ENCODE measurements around the gene NDUFC2.

- no peak for TF ChIP-seq CTCF (IDR thresholded peaks at IDR 0.05; ENCODE audit: low read depth, low read length)
- no peak for TF ChIP-seq EZH2phosphoT487 (IDR thresholded peaks at IDR 0.05; ENCODE audit: low read depth)
Observed at GRCh38 chr11:78067704-78068103, 12.0 kb downstream of the NDUFC2 start.

All from OCI-LY3 (cell line).